NCI-H82 (cell line): ENCODE data around the gene TEDC1.

Source experiments
- DNase-seq: peaks from one replicate; lab custom pipeline; 2025; lab: John Stamatoyannopoulos, UW

TEDC1 gene

GRCh38 chr14:105456736-105457617 is 34.1 kb upstream of the TEDC1 start:
- no peak for DNase-seq

GRCh38 chr14:105458010-105458409 is 33.0 kb upstream of the TEDC1 start:
- no peak for DNase-seq

GRCh38 chr14:105458571-105458970 is 32.5 kb upstream of the TEDC1 start:
- DNase-seq: no peak

GRCh38 chr14:105460116-105460515 is 30.9 kb upstream of the TEDC1 start:
- DNase-seq: no peak

- DNase-seq: no peak
Measured at GRCh38 chr14:105460616-105461015, 30.4 kb upstream of the TEDC1 start.

GRCh38 chr14:105461903-105462302 is 29.1 kb upstream of the TEDC1 start:
- no peak for DNase-seq

GRCh38 chr14:105464501-105464900 is 26.5 kb upstream of the TEDC1 start:
- no peak for DNase-seq

GRCh38 chr14:105465209-105466031 is 25.6 kb upstream of the TEDC1 start:
- no peak for DNase-seq

GRCh38 chr14:105466531-105467248 is 24.4 kb upstream of the TEDC1 start:
- no peak for DNase-seq

- DNase-seq: no peak
Measured at GRCh38 chr14:105467249-105467941, 23.7 kb upstream of the TEDC1 start.

- no peak for DNase-seq
Measured at GRCh38 chr14:105467942-105468471, 23.0 kb upstream of the TEDC1 start.

GRCh38 chr14:105468621-105469241 is 22.3 kb upstream of the TEDC1 start:
- no peak for DNase-seq

GRCh38 chr14:105469456-105470349 is 21.3 kb upstream of the TEDC1 start:
- DNase-seq: no peak

- DNase-seq: no peak
Measured at GRCh38 chr14:105470350-105471296, 20.4 kb upstream of the TEDC1 start.

GRCh38 chr14:105471297-105471821 is 19.7 kb upstream of the TEDC1 start:
- DNase-seq: peak; percentile 22

GRCh38 chr14:105471823-105472485 is 19.1 kb upstream of the TEDC1 start:
- DNase-seq: no peak

GRCh38 chr14:105472486-105472991 is 18.5 kb upstream of the TEDC1 start:
- no peak for DNase-seq
